Mesendoderm (in vitro differentiated cells): Measurements from ENCODE around the gene P2RX7.
A peak's percentile ranks its signal among the peaks of the same experiment; 100 is the strongest.

Experiments
- DNase-seq: peaks from one replicate; pipeline ENCODE4 v3.0.0; 2013
- H2AK5ac ChIP-seq: 2 replicates; pipeline ENCODE4 v1.6.1; 2013; ENCODE audit warnings: low read length, inconsistent platforms
- H2BK120ac ChIP-seq: 2 replicates; pipeline ENCODE4 v1.6.1; 2013; ENCODE audit warnings: low read depth, mild to moderate bottlenecking, low read length, moderate library complexity, mixed read lengths
- H2BK15ac ChIP-seq: replicated peaks from 2 replicates; pipeline ENCODE4 v1.6.1; 2013; ENCODE audit warnings: low read depth, mild to moderate bottlenecking, moderate library complexity
- H2BK5ac ChIP-seq: 2 replicates; pipeline ENCODE4 v1.6.1; 2013; ENCODE audit warnings: low read length, inconsistent platforms
- H3K18ac ChIP-seq: 2 replicates; pipeline ENCODE4 v1.6.1; 2013; ENCODE audit warnings: mild to moderate bottlenecking, low read length, mixed read lengths
- H3K23ac ChIP-seq: one replicate; pipeline ENCODE4 v1.6.1; 2013; ENCODE audit warnings: low read length
- H3K27ac ChIP-seq: 2 replicates; pipeline ENCODE4 v1.5.1; 2013; ENCODE audit warnings: low read depth, mild to moderate bottlenecking, inconsistent platforms, low read length, moderate library complexity
- H3K27me3 ChIP-seq: 2 replicates; pipeline ENCODE4 v1.6.1; 2013; ENCODE audit warnings: low read length, control low read depth, mild to moderate bottlenecking, inconsistent platforms; ENCODE audit not compliant: insufficient read depth, poor library complexity
- H3K36me3 ChIP-seq: 2 replicates; pipeline ENCODE4 v1.6.1; 2013; ENCODE audit warnings: low read length, inconsistent platforms; ENCODE audit not compliant: control insufficient read depth, insufficient read depth
- H3K4ac ChIP-seq: one replicate; pipeline ENCODE4 v1.6.1; 2013; ENCODE audit warnings: low read depth, mild to moderate bottlenecking, low read length, moderate library complexity
- H3K4me1 ChIP-seq: 2 replicates; pipeline ENCODE4 v1.6.1; 2013; ENCODE audit warnings: low read depth, low read length, inconsistent platforms; ENCODE audit not compliant: control insufficient read depth
- H3K4me2 ChIP-seq: 2 replicates; pipeline ENCODE4 v1.6.1; 2013; ENCODE audit warnings: low read length
- H3K4me3 ChIP-seq: 2 replicates; pipeline ENCODE4 v1.5.1; 2013; ENCODE audit warnings: mild to moderate bottlenecking, low read length
- H3K56ac ChIP-seq: one replicate; pipeline ENCODE4 v1.6.1; 2013; ENCODE audit warnings: low read length
- H3K79me1 ChIP-seq: 2 replicates; pipeline ENCODE4 v1.6.1; 2013; ENCODE audit warnings: low read length, inconsistent platforms
- H3K79me2 ChIP-seq: 2 replicates; pipeline ENCODE4 v1.6.1; 2013; ENCODE audit warnings: mild to moderate bottlenecking, low read length; ENCODE audit not compliant: control insufficient read depth, insufficient read depth
- H3K9ac ChIP-seq: 2 replicates; pipeline ENCODE4 v1.6.1; 2013; ENCODE audit warnings: low read length, inconsistent platforms
- H4K5ac ChIP-seq: one replicate; pipeline ENCODE4 v1.6.1; 2013; ENCODE audit warnings: low read length
- H4K8ac ChIP-seq: one replicate; pipeline ENCODE4 v1.6.1; 2013; ENCODE audit warnings: low read depth, mild to moderate bottlenecking, control low read depth, low read length, moderate library complexity
- WGBS: extraction: QIAGEN DNeasy Blood & Tissue Kit; methylation state at CpG from one replicate; pipeline ENCODE4 v1.1.7; 2013; ENCODE audit warnings: low lambda C conversion rate, missing lambda C conversion rate; ENCODE audit not compliant: insufficient coverage; ENCODE audit errors: extremely low coverage; 5-methylcytosine and 5-hydroxymethylcytosine counted together

Gene P2RX7

GRCh38 chr12:121087467-121088194, 45.0 kb upstream of the P2RX7 start:
- Histone ChIP-seq H2AK5ac (no peak overlapping the region), H3K56ac (no peak overlapping the region), H3K79me2 (no peaks in the 10 kb centered on the region), H3K79me1 (no peaks in the 10 kb centered on the region), H2BK5ac (no peak overlapping the region), H4K5ac (no peak overlapping the region), H3K4me1 (no peaks in the 10 kb centered on the region), H3K27ac (no peak overlapping the region), H4K8ac (no peak overlapping the region), H3K4ac (no peak overlapping the region), H3K4me3 (no peak overlapping the region), H3K27me3 (no peaks in the 10 kb centered on the region), H3K9ac (no peak overlapping the region), H2BK15ac (no peak overlapping the region), H3K18ac (no peak overlapping the region), H3K4me2 (no peak overlapping the region), H3K36me3 (no peaks in the 10 kb centered on the region), H2BK120ac (no peak overlapping the region), H3K23ac (no peak overlapping the region)
- no peak for DNase-seq
- WGBS: no CpG with 5 or more reads among the region's 11 CpGs

- Histone ChIP-seq H3K56ac (no peak overlapping the region), H4K5ac (no peak overlapping the region), H3K18ac (no peak overlapping the region), H3K4me2 (no peak overlapping the region), H3K4ac (no peak overlapping the region), H2AK5ac (no peak overlapping the region), H4K8ac (no peak overlapping the region), H3K9ac (no peak overlapping the region), H3K23ac (no peak overlapping the region), H3K79me1 (no peaks in the 10 kb centered on the region), H2BK120ac (no peak overlapping the region), H2BK15ac (no peak overlapping the region), H3K4me1 (no peaks in the 10 kb centered on the region), H2BK5ac (no peak overlapping the region), H3K79me2 (no peaks in the 10 kb centered on the region), H3K36me3 (no peaks in the 10 kb centered on the region), H3K27ac (no peak overlapping the region), H3K4me3 (no peak overlapping the region), H3K27me3 (no peaks in the 10 kb centered on the region)
- DNase-seq: no peak
- no CpG with 5 or more reads among the region's 6 CpGs for WGBS
These were observed 44.5 kb upstream of the P2RX7 start for GRCh38 chr12:121088195-121088585.

- H3K4me2 ChIP-seq: no peak overlapping the region
- no peaks in the 10 kb centered on the region for H3K4me1 ChIP-seq
- DNase-seq: peak; percentile 47
- H3K4ac ChIP-seq: no peak overlapping the region
- no peak overlapping the region for H2BK120ac ChIP-seq
- no peak overlapping the region for H4K5ac ChIP-seq
- no peak overlapping the region for H2AK5ac ChIP-seq
- no peak overlapping the region for H3K23ac ChIP-seq
- H4K8ac ChIP-seq: no peak overlapping the region
- H2BK15ac ChIP-seq: no peak overlapping the region
- no peaks in the 10 kb centered on the region for H3K27me3 ChIP-seq
- H3K79me1 ChIP-seq: no peaks in the 10 kb centered on the region
- no peak overlapping the region for H2BK5ac ChIP-seq
- no peaks in the 10 kb centered on the region for H3K79me2 ChIP-seq
- no peak overlapping the region for H3K27ac ChIP-seq
- no peak overlapping the region for H3K4me3 ChIP-seq
- no peaks in the 10 kb centered on the region for H3K36me3 ChIP-seq
- WGBS: no CpG with 5 or more reads among the region's 14 CpGs
- H3K18ac ChIP-seq: no peak overlapping the region
- no peak overlapping the region for H3K56ac ChIP-seq
- H3K9ac ChIP-seq: no peak overlapping the region
These were observed 43.5 kb upstream of the P2RX7 start for GRCh38 chr12:121089031-121089812.

GRCh38 chr12:121089813-121090430, 42.8 kb upstream of the P2RX7 start:
- H3K4me1 ChIP-seq: no peaks in the 10 kb centered on the region
- H2BK5ac ChIP-seq: no peak overlapping the region
- H3K27me3 ChIP-seq: no peaks in the 10 kb centered on the region
- H3K36me3 ChIP-seq: no peaks in the 10 kb centered on the region
- no peaks in the 10 kb centered on the region for H3K79me1 ChIP-seq
- H2AK5ac ChIP-seq: no peak overlapping the region
- no peak overlapping the region for H3K56ac ChIP-seq
- no peak overlapping the region for H2BK15ac ChIP-seq
- no peak overlapping the region for H3K9ac ChIP-seq
- H4K5ac ChIP-seq: no peak overlapping the region
- H3K18ac ChIP-seq: no peak overlapping the region
- no peak overlapping the region for H3K4ac ChIP-seq
- H4K8ac ChIP-seq: no peak overlapping the region
- DNase-seq: no peak
- no peak overlapping the region for H3K4me2 ChIP-seq
- WGBS: no CpG with 5 or more reads among the region's 10 CpGs
- no peak overlapping the region for H3K23ac ChIP-seq
- no peak overlapping the region for H3K4me3 ChIP-seq
- H3K27ac ChIP-seq: no peak overlapping the region
- no peaks in the 10 kb centered on the region for H3K79me2 ChIP-seq
- no peak overlapping the region for H2BK120ac ChIP-seq

GRCh38 chr12:121090586-121091514, 41.8 kb upstream of the P2RX7 start:
- Histone ChIP-seq H3K79me1 (no peaks in the 10 kb centered on the region), H3K4me1 (no peaks in the 10 kb centered on the region), H4K5ac (no peak overlapping the region), H3K4me3 (no peak overlapping the region), H3K27ac (no peak overlapping the region), H3K79me2 (no peaks in the 10 kb centered on the region), H2AK5ac (no peak overlapping the region), H3K36me3 (no peaks in the 10 kb centered on the region), H3K18ac (no peak overlapping the region), H3K4me2 (no peak overlapping the region), H2BK120ac (no peak overlapping the region), H3K27me3 (no peaks in the 10 kb centered on the region), H3K9ac (no peak overlapping the region), H3K56ac (no peak overlapping the region), H4K8ac (no peak overlapping the region), H3K4ac (no peak overlapping the region), H3K23ac (no peak overlapping the region), H2BK5ac (no peak overlapping the region), H2BK15ac (no peak overlapping the region)
- no CpG with 5 or more reads among the region's 11 CpGs for WGBS
- DNase-seq: peak; percentile 8
